ENCODE data around the gene MARCKS.
A peak's percentile ranks its signal among the peaks of the same experiment; 100 is the strongest.
"Not testable (repeated sequence)": the region's sequence is repeated elsewhere in the genome, so short reads cannot be mapped to it uniquely, and the experiment has no call there.

Gene MARCKS

DNA sequence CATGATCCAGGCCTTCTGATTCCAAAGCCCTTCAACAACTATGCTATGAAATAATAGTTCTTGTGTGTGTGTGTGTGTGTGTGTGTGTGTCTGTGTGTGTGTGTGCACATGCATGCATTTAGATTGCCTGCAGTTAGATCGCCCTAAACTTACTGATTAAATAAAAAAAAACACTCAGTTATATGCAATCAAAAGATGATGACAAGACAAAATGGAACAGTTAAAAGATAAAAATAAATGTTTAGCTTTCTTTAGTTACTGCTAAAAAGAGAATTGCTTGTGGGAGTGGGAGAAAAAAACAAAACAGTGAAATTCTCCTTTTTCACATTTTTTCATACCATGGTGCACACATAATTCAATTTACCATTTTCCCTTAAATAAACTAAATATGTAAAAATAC is 29.4 kb downstream of the MARCKS start:
- DNase-seq, result no peak

DNA sequence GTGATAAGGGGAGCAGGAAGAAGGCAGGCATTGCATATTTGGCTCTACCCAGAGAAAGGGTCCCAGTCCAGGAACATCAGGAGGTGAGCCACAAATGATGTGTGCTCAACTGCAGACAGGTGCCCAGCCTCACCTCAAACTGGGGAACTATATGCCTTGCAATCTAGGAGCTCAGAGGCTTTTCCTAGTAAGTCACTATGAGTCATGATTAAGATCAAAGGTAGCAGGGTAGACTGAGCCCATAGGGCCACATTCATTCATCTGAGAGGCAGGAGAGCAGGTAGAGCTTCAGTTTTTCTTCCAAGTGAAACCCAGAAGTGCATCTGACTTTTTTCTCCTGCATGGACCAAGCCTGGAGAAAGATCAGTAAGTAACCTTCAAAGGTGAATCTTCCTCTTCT is 31.3 kb downstream of the MARCKS start:
- DNase-seq, result no peak

DNA sequence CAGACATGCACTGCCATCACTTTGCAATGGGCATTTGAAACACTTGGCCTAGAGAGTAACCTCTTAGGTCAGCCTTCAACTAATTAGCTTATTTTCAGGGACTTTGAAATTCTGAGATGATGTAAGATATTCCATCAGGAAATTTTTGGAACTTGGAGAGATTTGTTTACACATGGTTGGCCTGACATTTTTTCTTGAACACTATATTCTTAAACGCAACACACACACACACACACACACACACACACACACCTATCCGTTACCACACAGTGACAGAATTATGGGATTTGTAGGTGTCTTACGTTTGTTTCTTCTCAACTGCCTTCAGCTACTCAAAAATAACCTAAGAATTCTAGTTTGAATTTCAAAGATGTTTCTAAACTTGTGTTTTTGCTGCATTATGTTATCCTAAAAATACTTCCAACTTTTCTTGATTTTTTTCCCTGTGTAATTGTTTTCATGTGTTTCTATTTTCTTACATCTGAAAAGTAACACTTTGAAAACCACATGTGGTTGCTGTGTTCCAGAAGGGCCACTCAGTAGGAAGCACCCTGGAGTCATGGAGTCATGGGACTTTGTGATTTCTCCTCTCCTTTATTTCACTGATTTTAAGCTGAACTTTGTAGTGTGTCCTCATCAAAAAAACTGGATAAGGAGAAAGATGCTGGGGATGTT is 31.9 kb downstream of the MARCKS start:
- DNase-seq, result no peak

DNA sequence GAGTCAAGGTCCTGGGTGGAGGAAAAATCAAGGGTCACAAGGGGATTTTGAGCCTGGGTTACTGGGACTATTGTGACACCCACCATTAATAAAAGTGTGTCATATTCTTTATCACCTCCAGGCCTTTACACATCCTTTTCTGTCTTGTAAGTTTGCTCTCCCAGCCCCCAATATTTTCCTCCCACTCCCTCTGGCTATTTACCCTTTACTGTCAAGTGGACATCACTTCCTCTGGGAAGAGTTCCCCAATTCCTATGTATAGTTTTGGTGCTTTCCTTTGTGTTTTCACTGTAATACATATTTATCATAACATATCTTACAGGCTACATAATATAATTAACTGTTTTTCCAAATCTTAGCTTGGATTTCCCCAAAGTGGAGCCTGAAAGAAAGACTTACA is 36.3 kb downstream of the MARCKS start:
- DNase-seq, result no peak

DNA sequence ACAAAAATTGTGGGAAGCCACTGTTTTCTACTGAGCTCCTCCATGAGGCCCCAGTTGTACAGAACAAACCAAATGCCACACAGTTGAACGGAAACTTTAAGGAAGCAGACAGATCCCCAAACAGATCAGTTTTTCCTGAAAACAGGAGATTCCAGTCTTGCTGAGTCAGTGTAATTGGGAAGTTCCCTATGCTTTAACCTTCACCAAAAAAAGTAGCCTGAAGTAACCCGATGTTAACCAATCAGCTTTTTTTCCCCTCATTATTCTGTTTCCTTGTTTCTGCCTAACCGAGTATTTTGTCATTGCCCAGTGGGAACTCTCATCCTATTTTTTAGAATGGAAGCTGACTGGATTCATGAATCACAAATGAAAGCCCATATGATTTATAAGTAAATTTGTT is 36.7 kb downstream of the MARCKS start:
- no peak for DNase-seq

DNA sequence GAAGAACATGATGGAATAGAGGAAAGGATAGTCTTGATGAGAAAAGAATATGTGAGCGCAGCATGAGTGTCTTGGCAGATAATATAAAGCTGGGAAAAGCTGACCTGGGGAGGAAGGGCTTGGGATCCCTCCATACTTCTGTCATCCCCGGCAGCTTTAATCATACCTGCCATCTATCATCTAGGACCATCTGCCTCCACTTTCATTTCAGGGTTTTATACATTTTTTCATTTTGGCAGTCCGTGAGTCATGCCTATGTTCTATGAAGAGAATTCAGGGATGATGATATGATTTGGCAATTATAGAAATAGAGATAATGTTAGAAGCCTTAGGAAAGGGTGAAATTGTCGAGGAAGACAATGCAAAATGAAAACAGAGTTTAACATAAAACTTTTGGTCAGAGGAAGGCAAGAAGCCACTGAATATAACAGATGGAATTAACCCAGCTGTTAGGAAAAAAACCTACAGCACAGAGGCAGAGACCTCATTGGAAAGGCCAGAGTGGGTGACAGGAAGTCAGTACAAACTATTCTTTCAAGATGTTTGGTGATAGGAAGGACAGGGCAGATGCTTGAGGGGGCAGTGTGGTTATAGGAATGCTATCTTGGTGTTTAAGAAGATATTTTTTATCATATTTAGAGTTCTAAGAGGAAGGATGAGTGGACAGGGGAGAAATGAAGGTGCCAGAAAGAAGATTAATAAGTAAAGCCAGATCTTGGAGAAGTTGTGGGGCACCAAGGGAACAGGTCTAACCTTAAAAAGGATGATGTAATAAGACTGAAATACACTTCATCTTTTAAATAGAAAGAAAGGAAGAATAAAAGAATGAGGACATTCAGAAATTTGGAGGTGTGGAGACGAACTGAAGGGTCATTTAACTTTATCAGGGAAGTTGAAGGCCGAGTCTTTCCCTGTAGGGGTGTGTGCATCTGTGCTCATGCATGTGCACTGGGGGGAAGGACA is 37.8 kb downstream of the MARCKS start:
- DNase-seq, result no peak

DNA sequence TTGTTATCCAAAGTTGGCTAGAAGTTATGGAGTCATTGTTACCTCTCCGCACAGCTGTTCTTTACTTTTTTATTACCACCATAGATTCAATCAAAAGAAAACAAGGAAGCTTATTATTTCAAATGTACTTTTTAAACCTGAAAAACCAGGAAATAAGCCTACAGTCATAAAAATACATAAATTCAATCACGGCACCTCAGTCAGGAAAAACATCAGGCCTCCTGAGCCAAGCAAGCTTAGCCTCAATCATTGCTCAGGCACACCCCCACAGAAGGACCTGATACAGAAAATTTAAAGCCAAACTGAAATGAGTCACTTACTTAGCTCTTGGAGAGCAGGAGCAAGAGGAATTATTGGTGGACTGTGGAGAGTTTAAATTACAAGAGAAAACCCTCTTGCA is 44.3 kb downstream of the MARCKS start:
- no peak for DNase-seq

DNA sequence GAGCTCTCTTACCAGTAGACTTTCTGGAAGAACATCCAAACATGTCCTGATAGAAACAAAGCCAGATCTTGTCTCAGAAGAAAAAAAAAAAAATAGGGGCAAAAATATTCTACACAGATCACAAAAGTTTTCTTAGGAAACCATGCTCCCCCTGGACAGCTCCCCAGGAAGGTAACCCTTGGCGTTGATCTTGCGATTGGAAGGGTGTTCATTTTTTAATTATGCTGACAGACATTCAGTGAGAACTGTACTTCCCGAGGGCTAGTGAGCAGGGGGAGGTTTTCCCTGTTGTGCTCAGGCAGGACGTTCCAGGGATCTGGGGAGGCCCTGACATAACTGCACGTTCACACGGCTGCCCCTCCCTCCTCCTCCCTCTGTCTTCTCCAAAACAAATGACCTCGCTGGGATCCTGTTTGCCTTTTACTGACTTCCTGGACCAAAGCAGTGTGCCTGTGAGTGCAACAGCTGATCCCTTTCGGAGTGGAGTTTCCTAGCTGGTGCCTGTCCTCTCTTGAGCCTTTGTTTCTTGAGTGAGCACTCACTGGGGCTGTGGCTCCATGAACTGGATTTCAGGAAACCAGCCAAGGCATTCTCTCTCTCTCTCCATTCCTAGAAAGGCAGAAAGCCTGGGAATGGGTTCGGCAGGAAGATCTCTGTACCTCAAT is 46.7 kb downstream of the MARCKS start:
- no peak for DNase-seq

DNA sequence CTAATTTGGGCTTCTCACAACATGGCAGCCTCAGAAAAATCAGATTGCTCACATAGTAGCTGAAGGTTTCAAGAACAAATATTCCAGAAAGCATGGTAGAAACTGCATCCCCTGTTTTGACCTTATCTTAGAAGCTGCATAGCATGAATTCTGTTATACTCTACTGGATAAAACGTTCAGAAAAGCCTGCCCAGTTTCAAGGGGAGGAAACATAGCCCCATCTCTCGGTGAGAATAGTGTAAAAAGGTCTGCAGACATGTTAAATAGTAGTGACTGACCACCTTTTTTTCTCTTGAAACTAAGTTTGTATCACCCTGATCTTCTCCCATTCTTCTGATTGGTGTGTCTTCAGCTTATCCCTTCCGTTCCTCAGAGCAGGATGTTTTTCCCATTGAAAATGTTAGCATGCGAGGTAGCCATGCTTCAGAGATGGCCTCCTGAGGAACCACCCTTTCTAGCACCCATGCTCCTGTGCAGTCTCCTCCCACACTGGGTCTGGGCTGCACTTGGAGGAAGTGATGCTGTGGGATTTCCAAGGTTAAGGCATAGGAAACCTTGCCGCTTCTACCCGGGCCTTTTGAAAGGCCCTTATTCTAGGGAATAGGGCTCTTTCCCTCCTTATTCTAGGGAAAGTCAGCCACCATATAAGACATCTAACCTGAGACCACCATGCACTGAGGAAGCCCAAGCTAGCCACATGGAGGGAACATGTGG is 50.1 kb downstream of the MARCKS start:
- DNase-seq, result no peak

DNA sequence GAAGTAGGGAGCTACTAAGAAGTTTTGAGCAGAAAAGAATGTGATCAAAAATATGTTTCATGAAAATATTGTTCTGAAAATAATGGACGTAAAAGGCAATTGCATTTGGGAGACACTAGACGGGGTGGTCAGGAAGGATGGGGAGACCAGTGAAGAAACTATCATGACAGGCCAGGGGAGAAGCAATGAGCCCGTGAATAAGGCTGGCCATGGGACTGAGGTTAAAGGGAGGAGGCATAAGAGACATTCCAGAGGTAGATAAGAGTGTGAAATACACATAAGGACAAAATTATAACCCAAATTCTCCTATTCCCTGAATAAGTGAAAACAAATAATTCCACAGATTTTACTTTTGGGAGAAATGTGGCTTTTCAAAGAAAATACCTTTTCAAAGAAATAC is 51.7 kb downstream of the MARCKS start:
- no peak for DNase-seq

DNA sequence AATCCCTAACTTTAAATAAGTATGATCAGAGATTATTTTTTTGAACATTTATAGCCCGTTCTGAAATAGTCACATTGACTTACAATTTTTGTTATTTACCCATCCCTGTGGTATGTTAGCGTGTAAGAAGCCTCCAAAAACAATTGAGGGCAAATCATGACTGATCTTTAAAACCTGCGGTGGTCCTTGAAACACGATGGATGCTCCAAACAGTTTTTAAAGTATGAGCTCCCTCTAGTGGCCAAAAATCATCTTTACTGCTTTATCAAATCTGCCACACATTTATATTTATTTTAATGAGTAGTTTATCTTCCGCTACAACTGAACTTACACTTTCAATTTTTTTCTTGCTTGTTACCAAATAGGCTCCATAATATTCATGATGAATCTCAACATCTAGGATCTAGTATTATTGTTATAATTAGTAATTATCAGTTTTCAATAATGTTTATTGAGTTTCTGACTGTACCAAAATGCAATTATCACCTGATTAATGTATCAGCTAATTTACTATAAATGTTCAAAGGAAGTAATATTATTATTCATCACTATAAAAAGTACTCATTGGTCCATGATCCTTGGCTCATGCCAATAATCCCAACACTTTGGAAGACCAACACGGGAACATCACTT is 52.2 kb downstream of the MARCKS start:
- DNase-seq, result peak; percentile 17

DNA sequence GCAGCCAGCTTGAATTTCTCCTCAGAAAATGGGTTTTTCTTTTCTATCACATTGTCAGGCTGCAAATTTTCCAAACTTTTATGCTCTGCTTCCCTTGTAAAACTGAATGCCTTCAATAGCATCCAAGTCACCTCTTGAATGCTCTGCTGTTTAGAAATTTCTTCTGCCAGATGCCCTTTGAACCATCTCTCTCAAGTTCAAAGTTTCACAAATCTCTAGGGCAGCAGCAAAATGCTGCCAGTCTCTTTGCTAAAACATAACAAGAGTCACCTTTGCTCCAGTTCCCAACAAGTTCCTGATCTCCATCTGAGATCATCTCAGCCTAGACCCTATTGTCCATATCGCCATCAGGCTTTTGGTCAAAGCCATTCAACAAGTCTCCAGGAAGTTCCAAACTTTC is 53.1 kb downstream of the MARCKS start:
- DNase-seq, result not testable (repeated sequence)
